DND-41 (cell line): ENCODE results near the gene COA8.

Experiments used
- ATAC-seq: fragments of 200-7000 bp; cut with Tn5 transposase; 3 replicates; pipeline ENCODE4 v1.9.1; 2021; ENCODE audit warnings: low read depth; ENCODE audit not compliant: insufficient read depth
- DNase-seq: peaks from one replicate; pipeline ENCODE4 v3.0.0-alpha.2; 2020
- H2AFZ ChIP-seq: 2 replicates; pipeline ENCODE4 v1.6.0; 2012; ENCODE audit warnings: low read depth, low read length
- H3K27ac ChIP-seq: 2 replicates; pipeline ENCODE4 v1.5.1; 2012; ENCODE audit warnings: low read length, inconsistent platforms
- H3K27me3 ChIP-seq: fragments of 200-600 bp; sonication (generic); 2 replicates; pipeline ENCODE4 v1.6.0; 2012; ENCODE audit warnings: low read length, mild to moderate bottlenecking, inconsistent platforms; ENCODE audit not compliant: insufficient read depth, poor library complexity
- H3K36me3 ChIP-seq: 2 replicates; pipeline ENCODE4 v1.5.1; 2012; ENCODE audit warnings: low read length, inconsistent platforms; ENCODE audit not compliant: insufficient read depth
- H3K4me1 ChIP-seq: 2 replicates; pipeline ENCODE4 v1.5.1; 2012; ENCODE audit warnings: mild to moderate bottlenecking, low read length; ENCODE audit not compliant: insufficient read depth
- H3K4me2 ChIP-seq: 2 replicates; pipeline ENCODE4 v1.6.0; 2012; ENCODE audit warnings: mild to moderate bottlenecking, moderate library complexity, low read length, inconsistent platforms; ENCODE audit not compliant: insufficient read depth
- H3K4me3 ChIP-seq, 2 experiments: fragments of 200-600 bp in 1 of 2; shearing (Covaris generic) in 1 of 2; 2 replicates each; pipeline ENCODE4 v1.5.1; 2012 to 2016; ENCODE audit warnings: inconsistent platforms in 2 of 2, low read length in 2 of 2, mild to moderate bottlenecking in 2 of 2, low read depth in 1 of 2, moderate library complexity in 1 of 2
- H3K79me2 ChIP-seq: 2 replicates; pipeline ENCODE4 v1.6.0; 2012; ENCODE audit warnings: low read length, inconsistent platforms; ENCODE audit not compliant: insufficient read depth
- H3K9ac ChIP-seq: 2 replicates; pipeline ENCODE4 v1.6.0; 2012; ENCODE audit warnings: low read depth, mild to moderate bottlenecking, inconsistent platforms, low read length, moderate library complexity
- H3K9me3 ChIP-seq: 2 replicates; pipeline ENCODE4 v1.5.1; 2012; ENCODE audit warnings: low read length, moderate library complexity, mild to moderate bottlenecking, inconsistent platforms; ENCODE audit not compliant: insufficient read depth, severe bottlenecking
- H4K20me1 ChIP-seq: 2 replicates; pipeline ENCODE4 v1.6.0; 2012; ENCODE audit warnings: low read length; ENCODE audit not compliant: insufficient read depth
- EZH2 ChIP-seq: IDR thresholded peaks from 3 replicates; pipeline ENCODE4 v1.6.1; 2012; ENCODE audit warnings: borderline replicate concordance, low read depth, mild to moderate bottlenecking, moderate library complexity, low read length, inconsistent platforms; ENCODE audit not compliant: severe bottlenecking
- TF ChIP-seq, protein P1 (sequence below): IDR thresholded peaks from 2 replicates; pipeline ENCODE4 v1.5.1; 2012; ENCODE audit warnings: borderline replicate concordance, low read length, moderate library complexity, mild to moderate bottlenecking; ENCODE audit not compliant: poor library complexity, severe bottlenecking; ENCODE audit errors: extremely low read depth

COA8 gene

DNA sequence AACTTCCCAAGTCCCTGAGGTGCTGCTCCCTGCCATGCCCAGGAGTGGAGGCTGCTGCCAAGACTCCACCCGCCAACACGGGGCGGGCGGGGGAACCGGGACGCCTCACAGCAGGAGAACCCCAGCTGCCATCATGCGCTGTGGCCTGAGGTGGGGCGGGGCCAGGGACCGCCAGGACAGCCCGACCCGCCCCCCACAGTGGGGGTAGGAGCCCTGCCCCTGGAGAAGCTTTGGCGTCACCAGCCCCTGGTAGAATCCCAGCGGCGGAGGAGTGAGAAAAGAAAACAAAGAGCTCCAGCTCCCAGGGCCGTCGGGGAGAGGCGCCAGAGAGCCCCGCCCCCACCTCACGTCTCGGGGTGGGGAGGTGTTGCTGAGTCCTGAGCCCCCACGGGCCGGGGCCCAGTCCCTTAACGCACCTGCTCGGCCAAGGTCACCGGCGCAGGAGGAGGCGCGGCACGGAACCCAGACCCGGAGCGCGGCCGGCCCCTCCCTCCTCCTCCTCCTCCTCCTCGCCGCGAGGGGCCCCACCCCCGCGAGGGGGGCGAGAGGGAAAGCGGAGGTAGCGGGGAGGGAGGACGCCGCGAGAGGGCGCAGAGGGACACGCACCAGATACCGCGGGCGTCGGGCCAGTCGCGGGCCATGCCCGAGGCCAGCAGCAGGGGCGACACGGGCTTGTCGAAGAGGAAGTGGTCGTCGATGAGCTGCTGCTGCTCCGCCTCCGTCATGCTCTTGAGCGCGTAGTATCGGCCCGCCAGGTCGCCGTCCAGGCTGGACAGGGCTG, 41.9 kb upstream of the COA8 start:
- DNase-seq: peak; percentile 70
- H3K4me1 ChIP-seq: peaks cover 8% of the 10 kb centered on the region; the same call in 1 of the 2 replicates
- TF ChIP-seq, protein P1, sequence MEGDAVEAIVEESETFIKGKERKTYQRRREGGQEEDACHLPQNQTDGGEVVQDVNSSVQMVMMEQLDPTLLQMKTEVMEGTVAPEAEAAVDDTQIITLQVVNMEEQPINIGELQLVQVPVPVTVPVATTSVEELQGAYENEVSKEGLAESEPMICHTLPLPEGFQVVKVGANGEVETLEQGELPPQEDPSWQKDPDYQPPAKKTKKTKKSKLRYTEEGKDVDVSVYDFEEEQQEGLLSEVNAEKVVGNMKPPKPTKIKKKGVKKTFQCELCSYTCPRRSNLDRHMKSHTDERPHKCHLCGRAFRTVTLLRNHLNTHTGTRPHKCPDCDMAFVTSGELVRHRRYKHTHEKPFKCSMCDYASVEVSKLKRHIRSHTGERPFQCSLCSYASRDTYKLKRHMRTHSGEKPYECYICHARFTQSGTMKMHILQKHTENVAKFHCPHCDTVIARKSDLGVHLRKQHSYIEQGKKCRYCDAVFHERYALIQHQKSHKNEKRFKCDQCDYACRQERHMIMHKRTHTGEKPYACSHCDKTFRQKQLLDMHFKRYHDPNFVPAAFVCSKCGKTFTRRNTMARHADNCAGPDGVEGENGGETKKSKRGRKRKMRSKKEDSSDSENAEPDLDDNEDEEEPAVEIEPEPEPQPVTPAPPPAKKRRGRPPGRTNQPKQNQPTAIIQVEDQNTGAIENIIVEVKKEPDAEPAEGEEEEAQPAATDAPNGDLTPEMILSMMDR: peak; percentile 63
- TF ChIP-seq EZH2: no peak
- peak overlapping the region; percentile 48 for H3K9ac ChIP-seq
- H3K4me2 ChIP-seq: peak overlapping the region; percentile 73
- H3K27ac ChIP-seq: no peak overlapping the region
- H3K79me2 ChIP-seq: no peaks in the 10 kb centered on the region
- H3K4me3 ChIP-seq: peak overlapping the region; percentile 3 to 60; a peak in 3 of 4 replicates
- H4K20me1 ChIP-seq: 0 out of 2 replicates have a peak, but pooled peaks cover 4% of the 10 kb centered on the region
- no peaks in the 10 kb centered on the region for H3K9me3 ChIP-seq
- peak overlapping the region; percentile 75 for H2AFZ ChIP-seq
- no peaks in the 10 kb centered on the region for H3K27me3 ChIP-seq
- peak; percentile 66 for ATAC-seq
- H3K36me3 ChIP-seq: no peaks in the 10 kb centered on the region

DNA sequence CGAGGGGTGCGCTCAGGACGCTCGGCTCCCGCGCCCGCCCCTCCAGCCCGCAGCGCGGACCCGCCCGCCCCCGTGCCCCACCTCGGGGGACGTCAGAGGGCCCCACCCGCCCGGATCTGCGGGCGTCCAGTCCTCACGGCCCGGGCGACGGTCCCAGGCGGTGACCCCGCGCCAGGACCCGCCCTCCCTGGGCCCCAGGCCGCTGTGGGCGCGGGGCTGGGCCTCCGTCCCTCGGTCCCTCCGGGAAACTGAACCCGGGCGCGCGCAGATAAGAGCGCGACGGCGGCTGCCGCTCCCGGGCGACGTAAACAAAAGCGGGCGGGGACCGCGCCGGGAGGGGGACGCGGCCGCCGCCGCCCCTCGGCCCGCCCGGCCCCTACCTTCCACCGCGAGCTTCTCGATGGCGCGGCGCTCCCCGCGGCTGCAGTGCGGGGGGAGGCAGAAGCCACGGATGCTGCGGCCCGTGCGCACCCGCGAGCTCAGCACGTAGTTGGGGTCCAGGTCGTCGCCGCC, 41.3 kb upstream of the COA8 start:
- no peaks in the 10 kb centered on the region for H3K79me2 ChIP-seq
- no peak for ATAC-seq
- H3K9ac ChIP-seq: peak overlapping the region; percentile 48; the same call in 1 of the 2 replicates
- H3K4me1 ChIP-seq: peaks cover 8% of the 10 kb centered on the region; the same call in 1 of the 2 replicates
- H3K4me2 ChIP-seq: peak overlapping the region; percentile 73
- peak overlapping the region in 1 of 2 experiments; percentile 60; a peak in 2 of 4 replicates for H3K4me3 ChIP-seq
- H4K20me1 ChIP-seq: 0 out of 2 replicates have a peak, but pooled peaks cover 4% of the 10 kb centered on the region
- TF ChIP-seq EZH2: no peak
- TF ChIP-seq, protein P1: no peak
- H3K36me3 ChIP-seq: no peaks in the 10 kb centered on the region
- no peak for DNase-seq
- H2AFZ ChIP-seq: peak overlapping the region; percentile 75
- no peak overlapping the region for H3K27ac ChIP-seq
- H3K27me3 ChIP-seq: no peaks in the 10 kb centered on the region
- H3K9me3 ChIP-seq: no peaks in the 10 kb centered on the region

DNA sequence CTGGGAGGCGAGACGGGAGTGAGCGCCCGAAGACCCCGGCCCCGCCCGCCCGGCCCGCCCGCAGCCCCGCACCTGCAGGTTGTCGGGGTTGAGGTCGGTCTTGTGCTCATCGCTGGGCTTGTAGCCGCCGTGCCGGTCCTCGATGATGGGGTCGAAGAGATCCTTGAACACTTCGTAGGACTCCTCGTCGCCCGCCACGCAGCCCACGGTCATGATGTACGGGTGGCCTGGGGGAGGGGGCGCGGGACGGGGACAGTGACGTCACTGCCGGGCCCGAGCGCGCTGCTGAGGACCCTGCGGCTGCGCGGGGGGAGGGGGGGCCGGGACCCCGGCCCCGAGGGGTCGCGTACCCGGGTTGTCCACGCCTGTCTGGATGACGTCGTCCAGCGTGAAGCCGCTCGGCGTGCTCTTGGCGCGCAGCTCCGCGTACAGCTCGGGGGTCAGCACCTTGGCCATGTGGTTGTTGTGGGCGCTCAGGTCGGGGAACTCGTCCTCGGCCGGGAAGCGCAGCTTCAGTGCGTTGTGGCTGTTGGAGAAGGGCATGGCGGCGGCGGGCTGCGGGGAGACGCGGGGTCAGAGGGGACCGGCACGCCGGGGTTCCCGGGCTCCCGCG, 40.7 kb upstream of the COA8 start:
- Histone ChIP-seq H3K27ac (no peak overlapping the region), H3K79me2 (no peaks in the 10 kb centered on the region), H3K4me1 (peaks cover 8% of the 10 kb centered on the region; the same call in 1 of the 2 replicates), H3K4me2 (no peak overlapping the region), H3K9me3 (no peaks in the 10 kb centered on the region), H2AFZ (no peak overlapping the region), H3K4me3 (no peak overlapping the region), H3K27me3 (no peaks in the 10 kb centered on the region), H3K9ac (no peak overlapping the region), H4K20me1 (0 out of 2 replicates have a peak, but pooled peaks cover 4% of the 10 kb centered on the region), H3K36me3 (no peaks in the 10 kb centered on the region)
- ATAC-seq: no peak
- TF ChIP-seq, protein P1: no peak
- TF ChIP-seq EZH2: no peak
- no peak for DNase-seq
